ENCODE measurements around the gene BRME1.
A peak's percentile ranks its signal among the peaks of the same experiment; 100 is the strongest.

BRME1 gene

GRCh38 chr19:13905634-13906520, at the start of gene BRME1, which contains the start of gene CC2D1A:
BRME1 (minus strand) TSS chr19:13906117; CDS start chr19:13904892, 1,225 bp downstream.
CC2D1A (plus strand) TSS chr19:13906201; CDS start chr19:13906442, 241 bp downstream.
- DNase-seq, result peak; percentile 65

- DNase-seq, result no peak
Measured at GRCh38 chr19:13954185-13954584, 48.3 kb upstream of the BRME1 start.

- DNase-seq, result no peak
Measured at GRCh38 chr19:13952931-13953531, 47.1 kb upstream of the BRME1 start.

GRCh38 chr19:13952154-13952930, 46.4 kb upstream of the BRME1 start, which contains the start of gene DCAF15:
DCAF15 (plus strand) TSS chr19:13952509; CDS start chr19:13952513, 4 bp downstream.
- peak; percentile 98 for DNase-seq

- DNase-seq, result no peak
Measured at GRCh38 chr19:13951799-13952153, 45.9 kb upstream of the BRME1 start.

DNA sequence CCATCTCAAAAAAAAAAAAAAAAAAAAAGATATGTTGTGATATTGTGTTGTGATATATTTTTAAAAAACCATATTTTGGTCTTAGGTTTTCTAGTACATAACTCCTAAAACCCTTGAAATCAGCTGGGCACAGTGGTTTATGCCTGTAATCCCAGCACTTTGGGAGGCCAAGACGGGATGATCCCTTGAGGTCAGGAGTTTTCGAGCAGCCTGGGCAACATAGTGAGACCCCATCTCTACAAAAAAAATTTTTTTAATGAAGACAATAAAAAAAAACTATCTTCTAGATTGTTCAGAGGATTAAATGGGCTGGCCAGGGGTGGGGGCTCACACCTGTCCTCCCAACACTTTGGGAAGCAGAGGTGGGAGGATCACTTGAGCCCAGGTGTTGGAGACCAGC, 45.1 kb upstream of the BRME1 start:
- DNase-seq, result no peak

DNA sequence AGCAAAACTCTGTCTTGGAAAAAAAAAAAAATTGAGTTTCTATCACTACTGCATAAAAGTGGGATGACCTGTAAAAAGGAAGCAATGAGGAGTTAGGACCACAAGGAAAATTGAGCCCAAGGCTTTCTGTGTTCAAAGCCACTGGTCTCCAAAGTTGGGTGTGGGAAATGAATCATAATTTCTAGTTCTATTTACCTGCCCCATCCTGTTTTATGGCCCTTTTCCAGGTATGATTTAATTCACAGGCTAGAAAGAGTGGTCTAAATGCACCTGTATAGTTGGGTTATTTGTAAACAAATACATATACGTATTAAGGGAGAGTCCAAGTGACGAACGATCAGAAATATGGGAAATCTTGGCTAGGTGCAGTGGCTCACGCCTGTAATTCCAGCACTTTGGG, 40.5 kb upstream of the BRME1 start:
- no peak for DNase-seq

GRCh38 chr19:13942023-13942684, 36.2 kb upstream of the BRME1 start:
- DNase-seq, result no peak

DNA sequence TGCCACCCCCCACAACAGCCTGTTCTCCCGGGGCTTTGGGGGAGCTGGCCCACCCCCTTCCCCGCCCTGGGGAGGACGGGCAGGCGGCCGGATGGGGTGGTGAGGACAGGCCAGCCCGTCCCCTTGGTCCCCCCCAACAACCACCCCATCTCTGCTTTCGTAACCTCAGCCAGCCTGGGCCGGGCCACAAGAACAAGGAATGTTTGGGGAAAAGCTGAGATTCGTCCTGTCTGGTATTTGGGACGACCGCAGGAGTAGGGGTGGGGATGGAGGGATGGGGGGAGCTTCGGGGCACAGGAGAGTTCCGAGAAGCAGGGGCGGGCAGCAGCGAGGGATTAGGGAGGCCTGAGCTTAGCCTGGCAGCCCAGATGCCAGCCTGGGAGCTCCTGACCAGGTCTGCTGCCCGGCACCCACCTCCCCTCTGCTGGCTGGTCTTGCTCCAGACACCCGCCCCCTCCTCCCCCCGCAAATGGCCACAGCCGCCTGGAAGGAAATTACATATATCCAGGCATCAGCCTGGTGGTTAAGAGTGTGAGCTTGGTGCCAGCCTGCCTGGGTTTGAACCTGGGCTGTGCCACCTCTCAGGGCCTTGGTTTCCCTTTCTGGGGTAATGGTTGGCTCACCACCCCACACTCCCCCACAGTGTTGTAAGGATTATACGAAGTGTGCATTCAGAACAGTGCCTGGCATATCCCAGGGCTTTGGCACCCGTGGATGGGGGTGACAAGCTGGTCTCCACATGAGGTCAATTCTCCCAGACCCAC, 32.6 kb upstream of the BRME1 start, which contains the start of gene PODNL1:
TSS of gene PODNL1 (minus strand) at position 117 of the 764 bp plus-strand sequence. CDS start 236 bp downstream, outside the sequence.
- no peak for DNase-seq

GRCh38 chr19:13937479-13938300, 31.8 kb upstream of the BRME1 start:
- DNase-seq, result peak; percentile 19

DNA sequence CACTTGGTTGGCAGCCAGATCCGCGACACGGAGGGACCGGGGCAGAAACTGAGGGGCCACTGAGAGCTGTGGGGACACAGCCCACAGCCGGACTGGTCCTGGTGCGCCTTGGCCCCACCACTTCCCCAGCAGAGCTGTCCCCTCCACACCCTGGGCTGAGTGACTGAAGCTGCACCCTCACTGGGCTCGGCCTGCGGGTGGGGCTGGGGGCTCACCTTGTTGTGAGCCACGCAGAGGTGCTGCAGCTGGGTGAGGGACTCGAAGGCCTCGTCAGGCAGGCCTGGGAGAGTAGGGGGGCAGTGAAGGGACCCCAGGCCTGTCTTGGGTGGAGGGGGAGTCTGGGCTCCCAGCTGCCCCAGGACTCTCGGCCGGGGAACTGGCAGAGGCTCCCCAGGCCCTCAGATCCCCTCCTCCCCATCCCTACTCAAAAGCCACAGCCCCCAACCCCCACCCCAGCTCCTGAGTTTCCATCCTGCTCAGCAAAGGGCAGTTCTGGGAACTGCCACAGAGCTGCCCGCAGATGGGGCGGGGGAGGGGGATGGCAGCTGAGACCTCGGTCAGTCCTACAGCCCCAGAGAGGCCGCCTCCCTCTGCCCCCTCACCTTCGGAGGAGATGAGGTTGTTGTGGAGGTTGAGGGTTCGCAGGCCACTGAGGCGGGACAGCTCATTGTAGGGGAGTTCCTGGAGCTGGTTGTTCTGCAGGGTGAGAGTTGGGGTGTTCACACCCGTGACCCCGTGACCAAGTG, 30.0 kb upstream of the BRME1 start:
- no peak for DNase-seq

DNA sequence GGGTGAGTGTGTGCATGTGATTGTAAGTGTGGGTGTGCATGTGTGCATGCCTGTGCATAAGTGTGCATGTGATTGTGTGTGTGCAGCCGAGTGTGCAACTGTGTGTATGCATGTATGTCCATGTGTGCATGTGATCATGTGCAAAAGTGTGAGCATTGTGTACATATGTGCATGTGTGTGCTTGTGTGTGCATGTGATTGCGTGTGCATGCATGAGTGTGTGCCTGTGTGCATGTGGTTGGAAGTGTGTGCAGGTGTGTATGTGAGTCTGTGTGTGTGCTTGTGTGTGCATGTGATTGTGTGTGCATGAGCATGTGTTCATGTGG, 28.8 kb upstream of the BRME1 start:
- DNase-seq, result no peak

GRCh38 chr19:13932911-13933393, 27.0 kb upstream of the BRME1 start:
- no peak for DNase-seq

GRCh38 chr19:13932149-13932637, 26.3 kb upstream of the BRME1 start:
- no peak for DNase-seq

GRCh38 chr19:13931391-13932148, 25.7 kb upstream of the BRME1 start:
- DNase-seq, result no peak

DNA sequence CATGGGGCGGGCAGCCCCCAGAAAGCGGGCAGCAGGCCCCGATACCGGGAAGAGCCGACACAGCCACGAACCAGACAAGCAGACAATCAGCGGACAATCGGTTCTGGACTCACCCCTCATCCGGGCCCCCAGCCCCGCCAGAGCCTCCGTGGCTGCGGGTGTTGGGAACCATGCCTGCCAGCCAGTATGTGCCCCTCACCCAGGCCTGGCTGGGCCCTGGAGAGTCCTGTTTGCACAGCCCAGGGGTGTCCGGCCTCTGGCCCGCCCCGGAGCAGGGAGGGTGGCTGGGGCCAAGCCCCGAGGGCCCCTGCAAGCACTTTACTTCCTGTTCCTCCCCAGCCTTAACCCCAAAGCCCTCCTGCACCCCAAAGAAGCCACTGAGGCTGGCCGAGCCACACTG, 24.5 kb upstream of the BRME1 start:
- DNase-seq, result no peak

- DNase-seq, result no peak
Measured at GRCh38 chr19:13929956-13930355, 24.0 kb upstream of the BRME1 start.

- no peak for DNase-seq
Measured at GRCh38 chr19:13929340-13929739, 23.4 kb upstream of the BRME1 start.

DNA sequence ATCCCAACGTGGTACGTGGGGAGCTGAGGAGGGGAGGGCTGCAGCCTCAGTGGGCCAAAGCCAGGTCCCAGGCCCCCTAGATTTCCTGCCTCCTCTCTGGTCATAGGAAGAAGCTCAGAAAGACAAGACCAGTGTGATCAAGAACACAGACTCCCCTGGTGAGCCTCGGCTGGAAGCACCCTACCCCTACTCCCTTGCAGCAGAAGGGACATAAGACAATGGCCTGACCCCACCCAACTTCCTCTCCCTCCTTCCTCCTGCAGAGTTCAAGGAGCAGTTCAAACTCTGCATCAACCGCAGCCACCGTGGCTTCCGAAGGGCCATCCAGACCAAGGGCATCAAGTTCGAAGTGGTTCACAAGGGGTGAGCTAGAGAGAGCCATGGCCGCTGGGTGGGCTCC, 20.8 kb upstream of the BRME1 start:
- no peak for DNase-seq

Measured in NCI-H524 treated with DMSO at 0.1 percent for 48 hours (cell line).